Panc1 (cell line): ENCODE data around the gene RELB. TPM values are rescaled to one million over a fixed set of nuclear protein-coding genes. Genes with fewer than 3 reads are reported as not detected.

Experiments
- ATAC-seq: fragments of 200-7000 bp; cut with Tn5 transposase; 2 replicates; pipeline ENCODE4 v1.9.1; 2020; ENCODE audit warnings: mild to moderate bottlenecking, moderate library complexity
- BruUV-seq: library from RNA; stranded (reverse); fragments of 400-500 nt; replicated peaks from 2 replicates; lab custom pipeline; 2021; lab: Mats Ljungman, UMichigan
- CTCF ChIA-PET: fragments of 300-600 bp; sonication (Branson Sonifier 250); formaldehyde crosslinking; loops from one replicate; lab custom pipeline; 2022; ENCODE audit warnings: antibody characterized with exemption; lab: Charles Lee
- POLR2A ChIA-PET: fragments of 300-600 bp; sonication (Branson Sonifier 250); formaldehyde crosslinking; loops from one replicate; lab custom pipeline; 2022; ENCODE audit warnings: antibody characterized with exemption; lab: Charles Lee
- DNase-seq: peaks from one replicate; pipeline ENCODE4 v3.0.0-alpha.2; 2010; ENCODE audit warnings: low read depth, low spot score
- H3K27ac ChIP-seq: 2 replicates; pipeline ENCODE4 v1.5.1; 2011; ENCODE audit warnings: mild to moderate bottlenecking, low read length, inconsistent platforms
- H3K27me3 ChIP-seq: fragments of 200-500 bp; sonication (Bioruptor generic); 2 replicates; pipeline ENCODE4 v1.6.0; 2014; ENCODE audit warnings: low read length, inconsistent platforms; ENCODE audit not compliant: control insufficient read depth, insufficient read depth
- H3K36me3 ChIP-seq: fragments of 200-500 bp; sonication (Bioruptor generic); 2 replicates; pipeline ENCODE4 v1.5.1; 2014; ENCODE audit warnings: inconsistent platforms, mild to moderate bottlenecking, low read length, moderate library complexity; ENCODE audit not compliant: control insufficient read depth, insufficient read depth
- H3K4me1 ChIP-seq: 2 replicates; pipeline ENCODE4 v1.5.1; 2011; ENCODE audit warnings: inconsistent platforms, mild to moderate bottlenecking, low read length, moderate library complexity; ENCODE audit not compliant: control insufficient read depth, insufficient read depth
- H3K4me3 ChIP-seq, 2 experiments: 2 replicates each; pipeline ENCODE4 v1.5.1; 2011 to 2012; ENCODE audit warnings: low read depth in 2 of 2, low read length in 2 of 2, mild to moderate bottlenecking in 2 of 2, inconsistent platforms in 1 of 2, moderate library complexity in 1 of 2
- H3K9me3 ChIP-seq: fragments of 200-500 bp; sonication (Bioruptor generic); 2 replicates; pipeline ENCODE4 v1.5.1; 2014; ENCODE audit warnings: low read depth, mild to moderate bottlenecking, inconsistent platforms, low read length, moderate library complexity; ENCODE audit not compliant: control insufficient read depth, insufficient read depth
- POLR2AphosphoS5 ChIP-seq: IDR thresholded peaks from 2 replicates; pipeline ENCODE4 v1.6.1; 2012; ENCODE audit warnings: mild to moderate bottlenecking, low read depth, low read length, moderate library complexity
- SIN3A ChIP-seq: IDR thresholded peaks from 2 replicates; pipeline ENCODE4 v1.6.1; 2012; ENCODE audit warnings: low read depth, mild to moderate bottlenecking, low read length, moderate library complexity, borderline replicate concordance; ENCODE audit not compliant: insufficient read depth
- TCF7L2 ChIP-seq: IDR thresholded peaks from 2 replicates; pipeline ENCODE4 v1.6.1; 2011; ENCODE audit warnings: mild to moderate bottlenecking, low read depth, low read length, inconsistent platforms
- in situ Hi-C: cut with HindIII; loops from 2 replicates; pipeline ENCODE4 v1.10.0; 2016; ENCODE audit warnings: low sequenced_read_pairs, low pct_unique_long_range_greater_than_20kb
- intact Hi-C: fragments of 100-400 bp; cut with micrococcal nuclease; formaldehyde crosslinking; loops from one replicate; pipeline ENCODE4 v1.10.0; 2022; ENCODE audit not compliant: unreplicated experiment
- total RNA-seq: library from RNA; stranded (reverse); gene quantifications from one replicate; pipeline ENCODE4 v1.2.1, GENCODE V29; 2021; ENCODE audit not compliant: unreplicated experiment
- TF ChIP-seq, protein P1 (sequence below): fragments of 450-650 bp; IDR thresholded peaks from 2 replicates; pipeline ENCODE4 v1.5.1; 2017; ENCODE audit warnings: mild to moderate bottlenecking
- TF ChIP-seq, protein P2 (sequence below), 2 experiments: IDR thresholded peaks; 2 replicates each; pipeline ENCODE4 v1.6.1; 2011 to 2012; ENCODE audit warnings: low read depth in 2 of 2, control low read depth in 1 of 2, low read length in 1 of 2, mild to moderate bottlenecking in 1 of 2, moderate library complexity in 1 of 2; ENCODE audit not compliant: insufficient read depth in 1 of 2

Gene RELB
- total RNA-seq, 1 experiment from 2014 or later: 28.1 TPM

DNA sequence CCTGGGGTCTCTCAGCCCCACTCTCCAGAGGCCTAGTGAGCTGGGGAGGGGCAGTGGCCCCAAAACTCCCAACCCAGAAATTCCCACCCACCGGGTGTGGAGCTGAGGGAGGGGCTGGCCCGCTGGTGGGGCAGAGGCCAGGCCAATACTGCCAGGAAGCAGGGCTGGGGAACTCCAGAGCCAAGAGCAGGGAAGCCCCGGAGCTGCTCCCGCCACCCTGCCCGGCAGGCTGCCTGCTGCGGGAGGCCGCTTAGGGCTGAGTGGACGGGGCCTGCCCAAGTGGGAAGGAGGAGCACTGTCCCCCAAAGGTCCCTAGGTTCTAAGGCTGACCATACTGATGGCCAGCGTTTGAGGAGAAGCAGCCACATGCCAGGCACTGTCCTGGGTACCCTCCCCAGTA, 13.0 kb upstream of the RELB start:
- Histone ChIP-seq H3K36me3 (no peaks in the 10 kb centered on the region), H3K27ac (no peak overlapping the region), H3K4me1 (no peaks in the 10 kb centered on the region), H3K9me3 (no peaks in the 10 kb centered on the region), H3K27me3 (no peaks in the 10 kb centered on the region), H3K4me3 (no peak overlapping the region)
- ChIA-PET CTCF (no interaction called here), POLR2A (no interaction called here)
- BruUV-seq: no TSS peak
- no peak; the same call in 1 of the 2 replicates for ATAC-seq
- DNase-seq: no peak
- in situ Hi-C loops (no loop called here), intact Hi-C loops (no loop called here)
- TF ChIP-seq TCF7L2: no peak
- TF ChIP-seq POLR2AphosphoS5: no peak
- TF ChIP-seq, protein P1, sequence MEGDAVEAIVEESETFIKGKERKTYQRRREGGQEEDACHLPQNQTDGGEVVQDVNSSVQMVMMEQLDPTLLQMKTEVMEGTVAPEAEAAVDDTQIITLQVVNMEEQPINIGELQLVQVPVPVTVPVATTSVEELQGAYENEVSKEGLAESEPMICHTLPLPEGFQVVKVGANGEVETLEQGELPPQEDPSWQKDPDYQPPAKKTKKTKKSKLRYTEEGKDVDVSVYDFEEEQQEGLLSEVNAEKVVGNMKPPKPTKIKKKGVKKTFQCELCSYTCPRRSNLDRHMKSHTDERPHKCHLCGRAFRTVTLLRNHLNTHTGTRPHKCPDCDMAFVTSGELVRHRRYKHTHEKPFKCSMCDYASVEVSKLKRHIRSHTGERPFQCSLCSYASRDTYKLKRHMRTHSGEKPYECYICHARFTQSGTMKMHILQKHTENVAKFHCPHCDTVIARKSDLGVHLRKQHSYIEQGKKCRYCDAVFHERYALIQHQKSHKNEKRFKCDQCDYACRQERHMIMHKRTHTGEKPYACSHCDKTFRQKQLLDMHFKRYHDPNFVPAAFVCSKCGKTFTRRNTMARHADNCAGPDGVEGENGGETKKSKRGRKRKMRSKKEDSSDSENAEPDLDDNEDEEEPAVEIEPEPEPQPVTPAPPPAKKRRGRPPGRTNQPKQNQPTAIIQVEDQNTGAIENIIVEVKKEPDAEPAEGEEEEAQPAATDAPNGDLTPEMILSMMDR: no peak
- no peak for TF ChIP-seq SIN3A
- TF ChIP-seq, protein P2, sequence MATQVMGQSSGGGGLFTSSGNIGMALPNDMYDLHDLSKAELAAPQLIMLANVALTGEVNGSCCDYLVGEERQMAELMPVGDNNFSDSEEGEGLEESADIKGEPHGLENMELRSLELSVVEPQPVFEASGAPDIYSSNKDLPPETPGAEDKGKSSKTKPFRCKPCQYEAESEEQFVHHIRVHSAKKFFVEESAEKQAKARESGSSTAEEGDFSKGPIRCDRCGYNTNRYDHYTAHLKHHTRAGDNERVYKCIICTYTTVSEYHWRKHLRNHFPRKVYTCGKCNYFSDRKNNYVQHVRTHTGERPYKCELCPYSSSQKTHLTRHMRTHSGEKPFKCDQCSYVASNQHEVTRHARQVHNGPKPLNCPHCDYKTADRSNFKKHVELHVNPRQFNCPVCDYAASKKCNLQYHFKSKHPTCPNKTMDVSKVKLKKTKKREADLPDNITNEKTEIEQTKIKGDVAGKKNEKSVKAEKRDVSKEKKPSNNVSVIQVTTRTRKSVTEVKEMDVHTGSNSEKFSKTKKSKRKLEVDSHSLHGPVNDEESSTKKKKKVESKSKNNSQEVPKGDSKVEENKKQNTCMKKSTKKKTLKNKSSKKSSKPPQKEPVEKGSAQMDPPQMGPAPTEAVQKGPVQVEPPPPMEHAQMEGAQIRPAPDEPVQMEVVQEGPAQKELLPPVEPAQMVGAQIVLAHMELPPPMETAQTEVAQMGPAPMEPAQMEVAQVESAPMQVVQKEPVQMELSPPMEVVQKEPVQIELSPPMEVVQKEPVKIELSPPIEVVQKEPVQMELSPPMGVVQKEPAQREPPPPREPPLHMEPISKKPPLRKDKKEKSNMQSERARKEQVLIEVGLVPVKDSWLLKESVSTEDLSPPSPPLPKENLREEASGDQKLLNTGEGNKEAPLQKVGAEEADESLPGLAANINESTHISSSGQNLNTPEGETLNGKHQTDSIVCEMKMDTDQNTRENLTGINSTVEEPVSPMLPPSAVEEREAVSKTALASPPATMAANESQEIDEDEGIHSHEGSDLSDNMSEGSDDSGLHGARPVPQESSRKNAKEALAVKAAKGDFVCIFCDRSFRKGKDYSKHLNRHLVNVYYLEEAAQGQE (IDR thresholded peaks at IDR 0.05; ENCODE audit: insufficient read depth in 1 of 2, low read depth in 2 of 2, low read length in 1 of 2): no peak

DNA sequence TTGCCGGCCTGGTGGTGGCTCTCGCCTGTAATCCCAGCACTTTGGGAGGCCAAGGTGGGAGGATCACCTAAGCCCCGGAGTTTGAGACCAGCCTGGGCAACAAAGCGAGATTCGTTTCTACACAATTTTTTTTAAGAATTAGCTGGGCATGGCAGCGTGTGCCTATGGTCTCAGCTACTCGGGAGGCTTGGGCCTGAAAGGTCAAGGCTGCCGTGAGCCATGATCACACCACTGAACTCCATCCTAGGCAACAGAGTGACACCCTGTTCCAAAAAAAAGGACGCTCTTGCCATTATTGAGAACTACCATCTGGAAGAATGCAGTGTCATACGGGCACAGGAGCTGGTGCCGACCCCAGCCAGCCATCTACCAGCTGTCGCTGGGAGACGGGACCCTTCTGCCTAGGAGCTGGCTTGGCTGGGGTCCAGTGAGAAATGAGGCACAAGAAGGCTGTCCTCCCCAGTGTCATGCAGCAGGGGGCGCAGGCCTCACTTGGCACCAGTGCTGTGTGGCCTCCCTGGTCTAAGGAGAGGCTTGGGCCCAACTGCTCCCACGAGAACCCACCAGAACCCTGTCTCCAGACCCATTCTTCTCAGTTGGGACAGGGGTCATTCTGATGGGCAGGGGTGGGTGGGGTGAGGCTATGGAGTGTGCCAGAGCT, 12.2 kb upstream of the RELB start:
- intact Hi-C loops: no loop called here
- POLR2A ChIA-PET: no interaction called here
- TF ChIP-seq SIN3A: no peak
- TF ChIP-seq, protein P2 (IDR thresholded peaks at IDR 0.05; ENCODE audit: insufficient read depth in 1 of 2, low read depth in 2 of 2, low read length in 1 of 2): no peak
- no peak for TF ChIP-seq POLR2AphosphoS5
- TF ChIP-seq, protein P1: no peak; the same call in 1 of the 2 replicates
- no peak for TF ChIP-seq TCF7L2
- CTCF ChIA-PET: no interaction called here
- Histone ChIP-seq H3K9me3 (no peaks in the 10 kb centered on the region), H3K36me3 (no peaks in the 10 kb centered on the region), H3K27me3 (no peaks in the 10 kb centered on the region), H3K4me1 (no peaks in the 10 kb centered on the region), H3K4me3 (no peak overlapping the region), H3K27ac (no peak overlapping the region)
- in situ Hi-C loops: no loop called here
- BruUV-seq: no TSS peak
- ATAC-seq (peak; percentile 61), DNase-seq (no peak)
